Activated CD4-positive, alpha-beta T cell treated with anti-CD3 and anti-CD28 coated beads, Interleukin-2, amount 10 ng/mL, durations not matched to agents 7 days and 5 days (primary cell): ENCODE data around the gene TMSB15A. TPM values are rescaled to one million over a fixed set of nuclear protein-coding genes. Genes with fewer than 3 reads are reported as not detected.
A peak's percentile ranks its signal among the peaks of the same experiment; 100 is the strongest.
"Not testable (repeated sequence)": the region's sequence is repeated elsewhere in the genome, so short reads cannot be mapped to it uniquely, and the experiment has no call there.

Experiments used
- CTCF ChIA-PET: fragments of 350-600 bp; sonication (Branson Sonifier 250); formaldehyde crosslinking; loops from one replicate; lab custom pipeline; 2021; ENCODE audit warnings: antibody characterized with exemption; lab: Charles Lee
- POLR2A ChIA-PET: fragments of 350-600 bp; sonication (Branson Sonifier 250); formaldehyde crosslinking; loops from one replicate; lab custom pipeline; 2021; ENCODE audit warnings: antibody characterized with exemption; lab: Charles Lee
- DNase-seq: peaks from one replicate; pipeline ENCODE4 v3.0.0-alpha.2; 2020
- H3K27ac Mint-ChIP-seq: one replicate; pipeline ENCODE4 v1.8.0; 2021; ENCODE audit warnings: mild to moderate bottlenecking, moderate library complexity, mixed read lengths
- H3K27me3 Mint-ChIP-seq: one replicate; pipeline ENCODE4 v1.8.0; 2021; ENCODE audit warnings: mixed read lengths
- H3K36me3 Mint-ChIP-seq: one replicate; pipeline ENCODE4 v1.8.0; 2021; ENCODE audit warnings: low read depth, mixed read lengths
- H3K4me1 Mint-ChIP-seq: one replicate; pipeline ENCODE4 v1.8.0; 2021; ENCODE audit warnings: mixed read lengths
- H3K4me3 Mint-ChIP-seq: one replicate; pipeline ENCODE4 v1.8.0; 2021; ENCODE audit warnings: mild to moderate bottlenecking, moderate library complexity, mixed read lengths
- H3K9me3 Mint-ChIP-seq: one replicate; pipeline ENCODE4 v1.8.0; 2021; ENCODE audit warnings: mixed read lengths
- total RNA-seq, 2 experiments: library from RNA; stranded (reverse); gene quantifications; one replicate each; pipeline ENCODE4 v1.2.3, GENCODE V29; 2021

TMSB15A gene
- under 1 TPM; 0.42 to 0.52 TPM for total RNA-seq

GRCh38 chrX:102515975-102516941 is at the start of gene TMSB15A:
Gene TMSB15A (minus strand): TSS chrX:102516739.
- DNase-seq: peak; percentile 53
- peaks cover 39% of the 10 kb centered on the region for H3K27me3 Mint-ChIP-seq
- no peaks in the 10 kb centered on the region for H3K9me3 Mint-ChIP-seq
- peak within 1 kb of the TSS; percentile 74 for H3K4me3 Mint-ChIP-seq
- ChIA-PET CTCF (no interaction called here), POLR2A (no interaction called here)
- H3K36me3 Mint-ChIP-seq: no peaks in the 10 kb centered on the region
- peaks cover 3% of the 10 kb centered on the region for H3K4me1 Mint-ChIP-seq
- H3K27ac Mint-ChIP-seq: no peak within 1 kb of the TSS

GRCh38 chrX:102560423-102561068 is 44.0 kb upstream of the TMSB15A start:
- ChIA-PET POLR2A (no interaction called here), CTCF (no interaction called here)
- H3K4me1 Mint-ChIP-seq: no peaks in the 10 kb centered on the region
- no peaks in the 10 kb centered on the region for H3K9me3 Mint-ChIP-seq
- H3K27me3 Mint-ChIP-seq: no peaks in the 10 kb centered on the region
- no peak for DNase-seq
- H3K36me3 Mint-ChIP-seq: no peaks in the 10 kb centered on the region
- no peak overlapping the region for H3K27ac Mint-ChIP-seq
- H3K4me3 Mint-ChIP-seq: no peak overlapping the region

- Mint-ChIP-seq H3K27me3 (no peaks in the 10 kb centered on the region), H3K36me3 (no peaks in the 10 kb centered on the region), H3K4me3 (no peak overlapping the region), H3K4me1 (no peaks in the 10 kb centered on the region), H3K9me3 (no peaks in the 10 kb centered on the region), H3K27ac (no peak overlapping the region)
- no peak for DNase-seq
- POLR2A ChIA-PET: no interaction called here
- CTCF ChIA-PET: no interaction called here
These were observed 42.1 kb upstream of the TMSB15A start for GRCh38 chrX:102558607-102559006.

- no peaks in the 10 kb centered on the region for H3K9me3 Mint-ChIP-seq
- H3K36me3 Mint-ChIP-seq: no peaks in the 10 kb centered on the region
- no peaks in the 10 kb centered on the region for H3K4me1 Mint-ChIP-seq
- peaks cover 9% of the 10 kb centered on the region for H3K27me3 Mint-ChIP-seq
- no peak for DNase-seq
- ChIA-PET POLR2A (no interaction called here), CTCF (no interaction called here)
- H3K4me3 Mint-ChIP-seq: no peak overlapping the region
- no peak overlapping the region for H3K27ac Mint-ChIP-seq
These were observed 31.7 kb upstream of the TMSB15A start for GRCh38 chrX:102548231-102548630.

GRCh38 chrX:102546828-102547493 is 30.4 kb upstream of the TMSB15A start:
- Mint-ChIP-seq H3K9me3 (no peaks in the 10 kb centered on the region), H3K27ac (peak overlapping the region; percentile 50), H3K4me3 (peak overlapping the region; percentile 73), H3K36me3 (no peaks in the 10 kb centered on the region), H3K27me3 (peaks cover 12% of the 10 kb centered on the region), H3K4me1 (no peaks in the 10 kb centered on the region)
- DNase-seq: peak; percentile 7
- CTCF ChIA-PET: no interaction called here
- POLR2A ChIA-PET: no interaction called here

- POLR2A ChIA-PET, H3K36me3 Mint-ChIP-seq, H3K4me1 Mint-ChIP-seq, H3K9me3 Mint-ChIP-seq, H3K27ac Mint-ChIP-seq, CTCF ChIA-PET, H3K4me3 Mint-ChIP-seq, DNase-seq: not testable (repeated sequence)
- peaks cover 16% of the 10 kb centered on the region for H3K27me3 Mint-ChIP-seq
These were observed 29.6 kb upstream of the TMSB15A start for GRCh38 chrX:102546175-102546574.

- POLR2A ChIA-PET: no interaction called here
- CTCF ChIA-PET: no interaction called here
These were observed 19.4 kb upstream of the TMSB15A start for GRCh38 chrX:102535958-102536357.

GRCh38 chrX:102517326-102517725 is 787 bp upstream of the TMSB15A start:
- POLR2A ChIA-PET: no interaction called here
- Mint-ChIP-seq H3K36me3 (no peaks in the 10 kb centered on the region), H3K4me3 (no peak overlapping the region), H3K4me1 (peaks cover 3% of the 10 kb centered on the region), H3K27me3 (peaks cover 39% of the 10 kb centered on the region), H3K27ac (no peak overlapping the region), H3K9me3 (no peaks in the 10 kb centered on the region)
- no peak for DNase-seq
- CTCF ChIA-PET: no interaction called here

More at GRCh38 chrX:102535958-102536357, 19.4 kb upstream of the TMSB15A start:
- peaks cover 12% of the 10 kb centered on the region for H3K27me3 Mint-ChIP-seq
- H3K36me3 Mint-ChIP-seq: no peaks in the 10 kb centered on the region
- no peaks in the 10 kb centered on the region for H3K9me3 Mint-ChIP-seq
- H3K27ac Mint-ChIP-seq: no peak overlapping the region
- no peak for DNase-seq
- H3K4me3 Mint-ChIP-seq: no peak overlapping the region
- H3K4me1 Mint-ChIP-seq: no peaks in the 10 kb centered on the region

GRCh38 chrX:102514536-102514935 is 2.0 kb downstream of the TMSB15A start:
- no peak for DNase-seq
- POLR2A ChIA-PET: no interaction called here
- no peak overlapping the region for H3K27ac Mint-ChIP-seq
- no peaks in the 10 kb centered on the region for H3K36me3 Mint-ChIP-seq
- CTCF ChIA-PET: no interaction called here
- no peak overlapping the region for H3K4me3 Mint-ChIP-seq
- H3K9me3 Mint-ChIP-seq: no peaks in the 10 kb centered on the region
- peaks cover 3% of the 10 kb centered on the region for H3K4me1 Mint-ChIP-seq
- peaks cover 39% of the 10 kb centered on the region for H3K27me3 Mint-ChIP-seq

GRCh38 chrX:102498732-102499131 is 17.8 kb downstream of the TMSB15A start:
- ChIA-PET POLR2A (no interaction called here), CTCF (no interaction called here)
- Mint-ChIP-seq H3K27ac (no peak overlapping the region), H3K27me3 (no peaks in the 10 kb centered on the region), H3K9me3 (no peaks in the 10 kb centered on the region), H3K4me1 (no peaks in the 10 kb centered on the region), H3K36me3 (no peaks in the 10 kb centered on the region), H3K4me3 (no peak overlapping the region)
- DNase-seq: no peak

- POLR2A ChIA-PET: no interaction called here
- H3K27ac Mint-ChIP-seq: no peak overlapping the region
These were observed 24.8 kb downstream of the TMSB15A start for GRCh38 chrX:102491766-102492165.

GRCh38 chrX:102478765-102479164 is 37.8 kb downstream of the TMSB15A start:
- POLR2A ChIA-PET, H3K27me3 Mint-ChIP-seq, H3K4me1 Mint-ChIP-seq, H3K27ac Mint-ChIP-seq, H3K36me3 Mint-ChIP-seq, H3K4me3 Mint-ChIP-seq, CTCF ChIA-PET, DNase-seq, H3K9me3 Mint-ChIP-seq: not testable (repeated sequence)

More at GRCh38 chrX:102491766-102492165, 24.8 kb downstream of the TMSB15A start:
- Mint-ChIP-seq H3K9me3 (no peaks in the 10 kb centered on the region), H3K4me1 (no peaks in the 10 kb centered on the region), H3K36me3 (no peaks in the 10 kb centered on the region), H3K4me3 (no peak overlapping the region), H3K27me3 (peaks cover 2% of the 10 kb centered on the region)
- CTCF ChIA-PET: interaction anchor here (0.6 kb wide), 1 partner anchor 372 kb away, joined by 4 read pairs; no protein-coding TSS in a partner anchor
- no peak for DNase-seq

GRCh38 chrX:102471762-102472220 is 44.7 kb downstream of the TMSB15A start, which contains the start of gene TCP11X2:
Gene TCP11X2 (minus strand): TSS chrX:102471812.
- H3K9me3 Mint-ChIP-seq, CTCF ChIA-PET, DNase-seq, H3K4me3 Mint-ChIP-seq, H3K27me3 Mint-ChIP-seq, H3K27ac Mint-ChIP-seq, POLR2A ChIA-PET, H3K36me3 Mint-ChIP-seq, H3K4me1 Mint-ChIP-seq: not testable (repeated sequence)
